ENCODE results near the gene ABRAXAS1. TPM values are rescaled to one million over a fixed set of nuclear protein-coding genes. Genes with fewer than 3 reads are reported as not detected.

Gene ABRAXAS1
- total and polyA plus RNA-seq, 2 of the 4 experiments (the other 2 are of a cell fraction): 4.1 to 8.4 TPM

- peak; percentile 83; the same call in 1 of the 2 replicates for TF ChIP-seq MAZ (IDR thresholded peaks at IDR 0.05; ENCODE audit: borderline replicate concordance, low read depth, low read length)
- no peak for TF ChIP-seq RAD21 (IDR thresholded peaks at IDR 0.05; ENCODE audit: low read length)
- peak; percentile 84; the same call in 1 of the 2 replicates for TF ChIP-seq CHD1 (IDR thresholded peaks at IDR 0.05; ENCODE audit: low read depth, low read length)
- TF ChIP-seq FOS (IDR thresholded peaks at IDR 0.05; ENCODE audit: low read depth, low read length): peak; percentile 56
Measured at GRCh38 chr4:83455281-83456183, 29.4 kb downstream of the ABRAXAS1 start, which contains the start of the genes HELQ and MRPS18C (continued).

- no CpG with 5 or more reads among the region's 6 CpGs for WGBS, 2 experiments (ENCODE audit: extremely low coverage in 2 of 2, insufficient read length in 1 of 2)
- TF ChIP-seq FOS (IDR thresholded peaks at IDR 0.05; ENCODE audit: low read depth, low read length): no peak
- no peak for TF ChIP-seq BHLHE40 (IDR thresholded peaks at IDR 0.05; ENCODE audit: low read depth, low read length)
- no peak for TF ChIP-seq RAD21 (IDR thresholded peaks at IDR 0.05; ENCODE audit: low read length)
- TF ChIP-seq NFE2L2 (IDR thresholded peaks at IDR 0.05; ENCODE audit: low read depth, low read length): no peak
- TF ChIP-seq RFX5 (IDR thresholded peaks at IDR 0.05; ENCODE audit: low read depth, low read length): no peak
- no peak for TF ChIP-seq RCOR1 (IDR thresholded peaks at IDR 0.05; ENCODE audit: insufficient replicate concordance, low read length)
- no peak for TF ChIP-seq ELK1 (IDR thresholded peaks at IDR 0.05; ENCODE audit: borderline replicate concordance, low read depth, low read length)
- TF ChIP-seq MAFK (IDR thresholded peaks at IDR 0.05; ENCODE audit: low read depth, low read length): no peak
- TF ChIP-seq MXI1 (IDR thresholded peaks at IDR 0.05; ENCODE audit: borderline replicate concordance, low read depth, low read length): no peak
- no peak for TF ChIP-seq USF2 (IDR thresholded peaks at IDR 0.05; ENCODE audit: low read depth, low read length)
Measured at GRCh38 chr4:83454686-83455085, 30.2 kb downstream of the ABRAXAS1 start.

More at GRCh38 chr4:83454686-83455085, 30.2 kb downstream of the ABRAXAS1 start:
- Histone ChIP-seq H3K4me1 (ENCODE audit: control insufficient read depth, insufficient read depth, low read length) (no peaks in the 10 kb centered on the region), H2BK5ac (ENCODE audit: low read depth, low read length, poor library complexity, severe bottlenecking) (no peak overlapping the region), H3K18ac (ENCODE audit: low read depth, low read length) (no peak overlapping the region), H3K36me3 (ENCODE audit: control insufficient read depth, insufficient read depth, low read length) (peaks cover 6% of the 10 kb centered on the region), H2AK5ac (ENCODE audit: low read depth, low read length) (no peak overlapping the region), H2BK15ac (ENCODE audit: low read depth, low read length) (no peak overlapping the region), H3K9me1 (ENCODE audit: insufficient read depth, low read length) (no peaks in the 10 kb centered on the region), H2AK9ac (replicated peaks; ENCODE audit: low read depth, low read length, poor library complexity) (peak overlapping the region; percentile 82), H3K4me2 (ENCODE audit: low read depth, low read length) (peak overlapping the region; percentile 74), H3K14ac (replicated peaks; ENCODE audit: low read depth, low read length) (peak overlapping the region; percentile 86; the same call in 1 of the 2 replicates), H3K27me3 (ENCODE audit: control insufficient read depth, insufficient read depth, low read length) (no peaks in the 10 kb centered on the region), H3K9ac (ENCODE audit: low read depth, low read length) (peak overlapping the region; percentile 86; the same call in 1 of the 2 replicates), H3K79me1 (ENCODE audit: low read depth in 1 of 2, low read length in 2 of 2) (peaks cover 10 to 32% of the 10 kb centered on the region in 2 experiments), H3K9me3 (ENCODE audit: control insufficient read depth, insufficient read depth, low read length) (no peaks in the 10 kb centered on the region), H3K4me3 (ENCODE audit: insufficient read depth, low read depth, low read length) (peak overlapping the region; percentile 67), H3K27ac (ENCODE audit: insufficient read depth, low read length) (no peak overlapping the region; the same call in 1 of the 2 replicates), H4K5ac (ENCODE audit: low read depth, low read length) (no peak overlapping the region), H3K56ac (ENCODE audit: extremely low read depth, insufficient read depth, low read length) (peak overlapping the region; percentile 76; the same call in 1 of the 2 replicates), H4K20me1 (ENCODE audit: insufficient read depth, low read length) (no peaks in the 10 kb centered on the region), H3K4ac (ENCODE audit: low read depth, low read length) (no peak overlapping the region; the same call in 1 of the 2 replicates), H3K23ac (ENCODE audit: low read depth, low read length) (peak overlapping the region; percentile 46), H4K8ac (ENCODE audit: low read depth in 2 of 2, low read length in 2 of 2) (peak overlapping the region; percentile 30 to 87; a peak in 2 of 4 replicates), H4K91ac (ENCODE audit: insufficient read depth, low read depth, low read length) (no peak overlapping the region), H2BK20ac (ENCODE audit: low read depth, low read length) (no peak overlapping the region), H2AFZ (replicated peaks; ENCODE audit: low read length, poor library complexity) (peak overlapping the region; percentile 28), H2BK120ac (ENCODE audit: low read depth, low read length) (no peak overlapping the region)
- ChIA-PET CTCF (interaction anchor here (1.3 to 1.4 kb wide), 2 partner anchors 9 to 93 kb away, joined by 4 to 6 read pairs; no protein-coding TSS in a partner anchor), POLR2A (ENCODE audit: unreplicated experiment) (no interaction called here)
- DNase-seq: peak; percentile 8
- ATAC-seq (ENCODE audit: low read depth): no peak
- in situ Hi-C loops (cut with MboI; ENCODE audit: low sequenced_read_pairs) (loop anchor here (10.0 kb wide), 1 partner anchor 170 kb away; the partner anchor contains the start of gene COQ2), intact Hi-C loops (cut with micrococcal nuclease) (loop anchor here (1.0 to 10.0 kb wide), 4 partner anchors 92 to 990 kb away; partner anchors contain the start of gene COQ2), dilution Hi-C loops (cut with HindIII; ENCODE audit: low sequenced_read_pairs, unreplicated experiment) (no loop called here)
- BruUV-seq (replicated peaks): no TSS peak
